ENCODE measurements around the gene HTR7. TPM values are rescaled to one million over a fixed set of nuclear protein-coding genes. Genes with fewer than 3 reads are reported as not detected.
A peak's percentile ranks its signal among the peaks of the same experiment; 100 is the strongest.

HTR7 gene
- total and polyA plus RNA-seq, 9 of the 15 experiments (the other 6 are each of a cell fraction or from before 2014, with no cell fraction given): 0.07 to 0.33 (median 0.18) TPM

DNA sequence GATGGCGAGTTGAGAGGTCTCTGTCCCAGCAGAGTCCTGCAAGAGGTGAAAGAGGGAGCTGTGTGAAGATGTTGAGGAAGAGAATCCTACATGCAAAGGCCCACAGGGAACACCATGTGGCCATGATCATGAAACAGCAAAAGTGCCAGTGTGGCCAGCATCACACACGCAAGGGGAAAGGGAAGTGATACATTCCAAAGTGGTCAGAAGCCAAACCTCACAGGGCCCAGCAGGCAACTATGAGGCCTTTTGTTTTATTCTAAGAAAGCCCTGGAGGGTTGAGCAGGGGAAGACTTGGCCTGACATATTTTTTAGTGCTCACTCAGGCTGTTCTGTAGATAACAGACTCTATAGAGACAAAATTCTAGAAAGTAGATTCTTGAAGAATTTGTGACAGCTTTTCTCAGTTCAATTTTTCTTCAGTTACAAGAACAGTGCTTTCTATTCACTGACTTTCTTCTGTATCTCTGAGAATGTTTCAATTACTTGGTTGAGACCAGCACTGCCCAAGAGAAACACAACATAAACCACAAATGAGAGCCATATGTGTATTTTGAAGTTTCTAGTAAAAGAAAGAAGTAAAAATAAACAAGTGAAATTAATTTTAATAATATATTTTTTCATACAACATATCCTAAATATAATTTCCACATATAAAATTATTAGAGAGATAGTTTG is 82.3 kb downstream of the HTR7 start:
- WGBS (ENCODE audit: insufficient coverage, low coverage, missing lambda C conversion rate): 7% methylated on average over 2 of the region's 2 CpGs
- TF ChIP-seq E2F8 (IDR thresholded peaks at IDR 0.05; ENCODE audit: low read depth, partially characterized antibody): no peak
- TF ChIP-seq POU5F1 (IDR thresholded peaks at IDR 0.05; ENCODE audit: borderline replicate concordance, low read depth, low read length, partially characterized antibody): no peak
- no peak for TF ChIP-seq HMBOX1 (IDR thresholded peaks at IDR 0.05)
- TF ChIP-seq ZNF175 (CRISPR knock-in tag; IDR thresholded peaks at IDR 0.05; ENCODE audit: low read depth): no peak
- no peak for TF ChIP-seq SMAD1 (IDR thresholded peaks at IDR 0.05; ENCODE audit: low read depth, low read length, partially characterized antibody)
- TF ChIP-seq TRIM28 (IDR thresholded peaks at IDR 0.05): no peak
- TF ChIP-seq ZBTB34 (CRISPR knock-in tag; IDR thresholded peaks at IDR 0.05): no peak
- TF ChIP-seq KLF16 (IDR thresholded peaks at IDR 0.05): no peak
- TF ChIP-seq RFX7 (CRISPR knock-in tag; IDR thresholded peaks at IDR 0.05): no peak
- TF ChIP-seq CHD2 (IDR thresholded peaks at IDR 0.05; ENCODE audit: low read depth, low read length): no peak
- Histone ChIP-seq H3K4me1 (replicated peaks in 1 of 2; ENCODE audit: control insufficient read depth in 2 of 2, insufficient read depth in 2 of 2, low read length in 2 of 2) (no peaks in the 10 kb centered on the region), H3K27ac (ENCODE audit: extremely low read depth, low read depth, low read length) (no peak overlapping the region), H3K9ac (ENCODE audit: insufficient read depth in 1 of 2, low read depth in 2 of 2, low read length in 2 of 2) (no peak overlapping the region), H3K4me3 (no peak overlapping the region), H3K9me1 (ENCODE audit: control insufficient read depth, insufficient read depth, low read length) (no peaks in the 10 kb centered on the region), H2AFZ (ENCODE audit: low read depth, low read length) (peak overlapping the region; percentile 30; the same call in 1 of the 2 replicates), H3K79me2 (ENCODE audit: control insufficient read depth, insufficient read depth, low read length) (no peaks in the 10 kb centered on the region), H4K20me1 (replicated peaks; ENCODE audit: control insufficient read depth, insufficient read depth, low read length) (no peaks in the 10 kb centered on the region), H3K4me2 (ENCODE audit: insufficient read depth, low read length) (no peak overlapping the region), H3K27me3 (ENCODE audit: control insufficient read depth in 2 of 2, insufficient read depth in 2 of 2, low read length in 2 of 2) (no peaks in the 10 kb centered on the region), H3K9me3 (replicated peaks; ENCODE audit: control insufficient read depth, insufficient read depth, low read depth, low read length) (no peaks in the 10 kb centered on the region), H3K36me3 (ENCODE audit: control insufficient read depth, insufficient read depth, low read length) (no peaks in the 10 kb centered on the region)
- no TSS peak for BruUV-seq (replicated peaks)
- DNase-seq (ENCODE audit: extremely low read depth in 1 of 4, low spot score in 3 of 4): no peak
- intact Hi-C loops (cut with micrococcal nuclease): no loop called here
- ChIA-PET POLR2A (no interaction called here), CTCF (ENCODE audit: low intra/inter-chr PET ratio) (no interaction called here)
- in situ Hi-C loops (cut with MboI): no loop called here
- FAIRE-seq: no peak
- ATAC-seq: no peak

All from K562 (cell line).